ENCODE results near the gene CA4.

Gene CA4

GRCh38 chr17:60128171-60128859 lies 21.5 kb upstream of the CA4 start:
- DNase-seq (ENCODE audit: low read depth in 2 of 2) = no peak
- no peak overlapping the region for H3K4me3 ChIP-seq (replicated peaks in 1 of 2; ENCODE audit: low read depth in 2 of 2, low read length in 2 of 2)
- no peak for TF ChIP-seq CTCF (IDR thresholded peaks at IDR 0.05; ENCODE audit: low read depth, low read length)

GRCh38 chr17:60129164-60129563 lies 20.6 kb upstream of the CA4 start:
- DNase-seq (ENCODE audit: low read depth in 2 of 2) = no peak
- TF ChIP-seq CTCF (IDR thresholded peaks at IDR 0.05; ENCODE audit: low read depth, low read length) = no peak
- H3K4me3 ChIP-seq (replicated peaks in 1 of 2; ENCODE audit: low read depth in 2 of 2, low read length in 2 of 2) = no peak overlapping the region

GRCh38 chr17:60130466-60130865 lies 19.3 kb upstream of the CA4 start:
- TF ChIP-seq CTCF (IDR thresholded peaks at IDR 0.05; ENCODE audit: low read depth, low read length) = no peak
- DNase-seq (ENCODE audit: low read depth in 2 of 2) = no peak
- no peak overlapping the region for H3K4me3 ChIP-seq (replicated peaks in 1 of 2; ENCODE audit: low read depth in 2 of 2, low read length in 2 of 2)

- DNase-seq (ENCODE audit: low read depth in 2 of 2) = peak; percentile 57 to 61
- H3K4me3 ChIP-seq (replicated peaks in 1 of 2; ENCODE audit: low read depth in 2 of 2, low read length in 2 of 2) = peak overlapping the region; percentile 82 to 89
- TF ChIP-seq CTCF (IDR thresholded peaks at IDR 0.05; ENCODE audit: low read depth, low read length) = no peak
These were observed 15.2 kb upstream of the CA4 start for GRCh38 chr17:60134396-60135150.

GRCh38 chr17:60135151-60135950 lies 14.4 kb upstream of the CA4 start:
- DNase-seq (ENCODE audit: low read depth in 2 of 2) = peak; percentile 91 to 93
- peak overlapping the region; percentile 82 to 89 for H3K4me3 ChIP-seq (replicated peaks in 1 of 2; ENCODE audit: low read depth in 2 of 2, low read length in 2 of 2)

More at GRCh38 chr17:60135151-60135950, 14.4 kb upstream of the CA4 start:
- no peak for TF ChIP-seq CTCF (IDR thresholded peaks at IDR 0.05; ENCODE audit: low read depth, low read length)
